Mesenchymal stem cell (in vitro differentiated cells and primary cell): Measurements from ENCODE around the gene RASSF8.

Experiments used
- DNase-seq: peaks from one replicate; pipeline ENCODE4 v3.0.0-alpha.2; 2013
- H2AFZ ChIP-seq: one replicate; pipeline ENCODE4 v1.6.1; 2013; ENCODE audit warnings: low read depth, mild to moderate bottlenecking, control low read depth, inconsistent platforms, low read length, moderate library complexity
- H2AK5ac ChIP-seq: 2 replicates; pipeline ENCODE4 v1.6.1; 2013; ENCODE audit warnings: low read length, moderate library complexity, mild to moderate bottlenecking, inconsistent platforms; ENCODE audit not compliant: severe bottlenecking
- H2BK120ac ChIP-seq: one replicate; pipeline ENCODE4 v1.6.1; 2013; ENCODE audit warnings: low read depth, mild to moderate bottlenecking, inconsistent platforms, low read length, moderate library complexity
- H2BK12ac ChIP-seq, 2 experiments: one replicate each; pipeline ENCODE4 v1.6.1; 2013; ENCODE audit warnings: inconsistent platforms in 2 of 2, low read length in 2 of 2, mild to moderate bottlenecking in 2 of 2, moderate library complexity in 2 of 2, control low read depth in 1 of 2
- H2BK15ac ChIP-seq: one replicate; pipeline ENCODE4 v1.6.1; 2013; ENCODE audit warnings: mild to moderate bottlenecking, low read depth, inconsistent platforms; ENCODE audit not compliant: poor library complexity, severe bottlenecking
- H2BK5ac ChIP-seq: 2 replicates; pipeline ENCODE4 v1.6.1; 2013; ENCODE audit warnings: low read depth, mild to moderate bottlenecking, low read length, control low read depth, inconsistent platforms; ENCODE audit not compliant: poor library complexity, severe bottlenecking
- H3K14ac ChIP-seq, 2 experiments: one replicate each; pipeline ENCODE4 v1.6.1; 2013; ENCODE audit warnings: inconsistent platforms in 2 of 2, low read length in 2 of 2, control low read depth in 1 of 2, mild to moderate bottlenecking in 1 of 2, moderate library complexity in 1 of 2
- H3K18ac ChIP-seq, 2 experiments: one replicate each; pipeline ENCODE4 v1.6.1; 2013; ENCODE audit warnings: inconsistent platforms in 2 of 2, low read length in 2 of 2, control low read depth in 1 of 2, low read depth in 1 of 2, mild to moderate bottlenecking in 1 of 2
- H3K23ac ChIP-seq, 2 experiments: one replicate each; pipeline ENCODE4 v1.6.1; 2013; ENCODE audit warnings: inconsistent platforms in 2 of 2, low read length in 2 of 2, mild to moderate bottlenecking in 2 of 2, moderate library complexity in 2 of 2, control low read depth in 1 of 2
- H3K27ac ChIP-seq: 2 replicates; pipeline ENCODE4 v1.5.1; 2013; ENCODE audit warnings: mild to moderate bottlenecking, moderate library complexity, low read length, control low read depth, inconsistent platforms; ENCODE audit not compliant: poor library complexity, severe bottlenecking
- H3K27me3 ChIP-seq, 2 experiments: 2 replicates each; pipeline versions ENCODE4 v1.6.1 to v1.7.0; 2013; ENCODE audit warnings: low read length in 2 of 2, mild to moderate bottlenecking in 2 of 2, moderate library complexity in 2 of 2, control low read depth in 1 of 2, inconsistent platforms in 1 of 2; ENCODE audit not compliant: control insufficient read depth in 1 of 2, insufficient read depth in 1 of 2
- H3K36me3 ChIP-seq, 2 experiments: 2 replicates each; pipeline versions ENCODE4 v1.6.1 to v1.7.0; 2013; ENCODE audit warnings: low read length in 2 of 2, control low read depth in 1 of 2, inconsistent platforms in 1 of 2, low read depth in 1 of 2, mild to moderate bottlenecking in 1 of 2; ENCODE audit not compliant: insufficient read depth in 2 of 2, control insufficient read depth in 1 of 2
- H3K4ac ChIP-seq, 2 experiments: one replicate each; pipeline ENCODE4 v1.6.1; 2013; ENCODE audit warnings: inconsistent platforms in 2 of 2, low read length in 2 of 2, mild to moderate bottlenecking in 2 of 2, moderate library complexity in 2 of 2, control low read depth in 1 of 2, low read depth in 1 of 2
- H3K4me1 ChIP-seq: 2 replicates; pipeline ENCODE4 v1.6.1; 2013; ENCODE audit warnings: low read depth, low read length, control low read depth; ENCODE audit not compliant: control insufficient read depth, insufficient read depth
- H3K4me2 ChIP-seq: 2 replicates; pipeline ENCODE4 v1.6.1; 2013; ENCODE audit warnings: low read length, mild to moderate bottlenecking, inconsistent platforms; ENCODE audit not compliant: poor library complexity, severe bottlenecking
- H3K4me3 ChIP-seq, 2 experiments: 2 replicates each; pipeline versions ENCODE4 v1.5.1 to v1.7.0; 2013; ENCODE audit warnings: low read length in 2 of 2, mild to moderate bottlenecking in 2 of 2, control low read depth in 1 of 2, low read depth in 1 of 2; ENCODE audit not compliant: insufficient read depth in 1 of 2
- H3K79me1 ChIP-seq: replicated peaks from 2 replicates; pipeline ENCODE4 v1.6.1; 2013; ENCODE audit warnings: mild to moderate bottlenecking, control low read depth, low read length, inconsistent platforms; ENCODE audit not compliant: poor library complexity, severe bottlenecking
- H3K9ac ChIP-seq: 2 replicates; pipeline ENCODE4 v1.7.0; 2013; ENCODE audit warnings: mild to moderate bottlenecking, low read length, moderate library complexity
- H3K9me3 ChIP-seq: 2 replicates; pipeline ENCODE4 v1.7.0; 2013; ENCODE audit warnings: mild to moderate bottlenecking, low read length; ENCODE audit not compliant: control insufficient read depth
- H4K8ac ChIP-seq: one replicate; pipeline ENCODE4 v1.6.1; 2013; ENCODE audit warnings: inconsistent platforms, mild to moderate bottlenecking, low read length, moderate library complexity
- H4K91ac ChIP-seq: one replicate; pipeline ENCODE4 v1.6.1; 2013; ENCODE audit warnings: mild to moderate bottlenecking, low read length, inconsistent platforms
- WGBS: methylation state at CpG from one replicate; pipeline ENCODE4 v1.1.7; 2013; ENCODE audit warnings: mixed read lengths; 5-methylcytosine and 5-hydroxymethylcytosine counted together

Gene RASSF8

GRCh38 chr12:26044007-26044394, 85.5 kb downstream of the RASSF8 start:
- H3K4me3 ChIP-seq = peak overlapping the region in 1 of 2 experiments; percentile 27
- H3K4me1 ChIP-seq = peaks cover 4% of the 10 kb centered on the region
- H3K14ac ChIP-seq = no peak overlapping the region
- H3K4me2 ChIP-seq = no peak overlapping the region
- DNase-seq = no peak
- no peak overlapping the region for H2BK15ac ChIP-seq
- peaks cover 22% of the 10 kb centered on the region for H3K79me1 ChIP-seq
- H2BK120ac ChIP-seq = no peak overlapping the region
- no peak overlapping the region for H3K23ac ChIP-seq
- H2AFZ ChIP-seq = no peak overlapping the region
- peaks cover 0 to 12% of the 10 kb centered on the region in 2 experiments for H3K36me3 ChIP-seq
- H3K4ac ChIP-seq = no peak overlapping the region
- no peaks in the 10 kb centered on the region for H3K27me3 ChIP-seq
- H2BK5ac ChIP-seq = no peak overlapping the region
- peak overlapping the region; percentile 40 for H3K9ac ChIP-seq
- no peaks in the 10 kb centered on the region for H3K9me3 ChIP-seq
- H4K8ac ChIP-seq = no peak overlapping the region
- no peak overlapping the region for H2BK12ac ChIP-seq
- no peak overlapping the region for H3K27ac ChIP-seq
- no peak overlapping the region for H4K91ac ChIP-seq
- H3K18ac ChIP-seq = no peak overlapping the region
- H2AK5ac ChIP-seq = no peak overlapping the region

GRCh38 chr12:26044592-26044991, 86.1 kb downstream of the RASSF8 start:
- no peak overlapping the region for H3K18ac ChIP-seq
- H4K8ac ChIP-seq = no peak overlapping the region
- H3K23ac ChIP-seq = no peak overlapping the region
- H4K91ac ChIP-seq = no peak overlapping the region
- H2BK12ac ChIP-seq = no peak overlapping the region
- no peak overlapping the region for H2BK5ac ChIP-seq
- no CpG with 5 or more reads among the region's 1 CpG for WGBS
- H3K36me3 ChIP-seq = peaks cover 0 to 14% of the 10 kb centered on the region in 2 experiments
- H2BK120ac ChIP-seq = no peak overlapping the region
- peak overlapping the region; percentile 40 for H3K9ac ChIP-seq
- H3K4me2 ChIP-seq = no peak overlapping the region
- H3K4ac ChIP-seq = no peak overlapping the region
- no peak overlapping the region for H2BK15ac ChIP-seq
- peak overlapping the region in 1 of 2 experiments; percentile 27 for H3K4me3 ChIP-seq
- no peak overlapping the region for H2AK5ac ChIP-seq
- H3K27ac ChIP-seq = no peak overlapping the region
- H3K9me3 ChIP-seq = no peaks in the 10 kb centered on the region
- H3K27me3 ChIP-seq = no peaks in the 10 kb centered on the region
- H3K4me1 ChIP-seq = peaks cover 4% of the 10 kb centered on the region
- no peak overlapping the region for H3K14ac ChIP-seq
- DNase-seq = no peak
- H3K79me1 ChIP-seq = peaks cover 19% of the 10 kb centered on the region
- no peak overlapping the region for H2AFZ ChIP-seq

GRCh38 chr12:26046203-26046602, 87.7 kb downstream of the RASSF8 start:
- Histone ChIP-seq H3K4me2 (no peak overlapping the region), H3K23ac (no peak overlapping the region), H3K36me3 (peaks cover 0 to 14% of the 10 kb centered on the region in 2 experiments), H3K79me1 (peaks cover 18% of the 10 kb centered on the region), H2AK5ac (no peak overlapping the region), H3K4me1 (peaks cover 4% of the 10 kb centered on the region), H3K9ac (no peak overlapping the region), H3K18ac (no peak overlapping the region), H3K27me3 (no peaks in the 10 kb centered on the region), H2BK15ac (no peak overlapping the region), H3K4me3 (no peak overlapping the region), H3K9me3 (no peaks in the 10 kb centered on the region), H3K27ac (no peak overlapping the region), H2AFZ (no peak overlapping the region), H2BK120ac (no peak overlapping the region), H2BK12ac (no peak overlapping the region), H4K8ac (no peak overlapping the region), H4K91ac (no peak overlapping the region), H3K4ac (no peak overlapping the region), H3K14ac (no peak overlapping the region), H2BK5ac (no peak overlapping the region)
- no peak for DNase-seq

GRCh38 chr12:26046906-26047305, 88.4 kb downstream of the RASSF8 start:
- no peak overlapping the region for H4K8ac ChIP-seq
- H2BK15ac ChIP-seq = no peak overlapping the region
- H3K9ac ChIP-seq = no peak overlapping the region
- H3K14ac ChIP-seq = no peak overlapping the region
- H2BK12ac ChIP-seq = no peak overlapping the region
- H3K27ac ChIP-seq = no peak overlapping the region
- H2BK120ac ChIP-seq = no peak overlapping the region
- H3K4me2 ChIP-seq = no peak overlapping the region
- H3K27me3 ChIP-seq = no peaks in the 10 kb centered on the region
- peaks cover 22% of the 10 kb centered on the region for H3K79me1 ChIP-seq
- H3K4ac ChIP-seq = no peak overlapping the region
- WGBS = 100% methylated on average over 1 of the region's 1 CpG
- peaks cover 4% of the 10 kb centered on the region for H3K4me1 ChIP-seq
- H2AK5ac ChIP-seq = no peak overlapping the region
- H3K9me3 ChIP-seq = no peaks in the 10 kb centered on the region
- DNase-seq = no peak
- no peak overlapping the region for H3K18ac ChIP-seq
- no peak overlapping the region for H4K91ac ChIP-seq
- no peak overlapping the region for H2AFZ ChIP-seq
- H3K23ac ChIP-seq = no peak overlapping the region
- no peak overlapping the region for H3K4me3 ChIP-seq
- peaks cover 0 to 14% of the 10 kb centered on the region in 2 experiments for H3K36me3 ChIP-seq
- no peak overlapping the region for H2BK5ac ChIP-seq
